Activated T-cell treated with anti-CD3 and anti-CD28 coated beads, Interleukin-2, amount 50 U/mL, for 24 hours (primary cell): ENCODE measurements around the gene OR8D2.
"Not testable (repeated sequence)": the region's sequence is repeated elsewhere in the genome, so short reads cannot be mapped to it uniquely, and the experiment has no call there.

Experiments
- DNase-seq: peaks from one replicate; pipeline ENCODE4 v3.0.0-alpha.2; 2020
- H3K27ac Mint-ChIP-seq: 2 replicates; pipeline ENCODE4 v1.8.0; 2020; ENCODE audit warnings: mild to moderate bottlenecking, mixed read lengths
- H3K27me3 Mint-ChIP-seq: 2 replicates; pipeline ENCODE4 v1.8.0; 2020; ENCODE audit warnings: mixed read lengths
- H3K36me3 Mint-ChIP-seq: 2 replicates; pipeline ENCODE4 v1.8.0; 2020; ENCODE audit warnings: low read depth, mixed read lengths
- H3K4me1 Mint-ChIP-seq: 2 replicates; pipeline ENCODE4 v1.8.0; 2020; ENCODE audit warnings: low read depth, mixed read lengths
- H3K4me3 Mint-ChIP-seq: 2 replicates; pipeline ENCODE4 v1.8.0; 2020; ENCODE audit warnings: mild to moderate bottlenecking, moderate library complexity, mixed read lengths
- H3K9me3 Mint-ChIP-seq: 2 replicates; pipeline ENCODE4 v1.8.0; 2020; ENCODE audit warnings: mixed read lengths

The OR8D2 gene

GRCh38 chr11:124310721-124311120 is 9.3 kb downstream of the OR8D2 start:
- DNase-seq = no peak
- Mint-ChIP-seq H3K36me3 (no peaks in the 10 kb centered on the region), H3K9me3 (no peaks in the 10 kb centered on the region)

GRCh38 chr11:124307093-124307492 is 12.9 kb downstream of the OR8D2 start:
- no peak overlapping the region for H3K4me3 Mint-ChIP-seq
- peaks cover 10% of the 10 kb centered on the region for H3K27me3 Mint-ChIP-seq
- DNase-seq = no peak
- H3K4me1 Mint-ChIP-seq = no peaks in the 10 kb centered on the region
- no peaks in the 10 kb centered on the region for H3K36me3 Mint-ChIP-seq
- H3K27ac Mint-ChIP-seq = no peak overlapping the region
- no peaks in the 10 kb centered on the region for H3K9me3 Mint-ChIP-seq

More at GRCh38 chr11:124310721-124311120, 9.3 kb downstream of the OR8D2 start:
- peaks cover 2% of the 10 kb centered on the region for H3K27me3 Mint-ChIP-seq
- H3K4me3 Mint-ChIP-seq = no peak overlapping the region
- H3K4me1 Mint-ChIP-seq = no peaks in the 10 kb centered on the region
- no peak overlapping the region for H3K27ac Mint-ChIP-seq

- DNase-seq = no peak
- Mint-ChIP-seq H3K36me3 (no peaks in the 10 kb centered on the region), H3K4me3 (no peak overlapping the region), H3K27me3 (peaks cover 10% of the 10 kb centered on the region), H3K27ac (no peak overlapping the region), H3K4me1 (no peaks in the 10 kb centered on the region), H3K9me3 (no peaks in the 10 kb centered on the region)
These were observed 17.5 kb downstream of the OR8D2 start for GRCh38 chr11:124302347-124303125.

GRCh38 chr11:124301548-124301947 is 18.4 kb downstream of the OR8D2 start:
- no peaks in the 10 kb centered on the region for H3K4me1 Mint-ChIP-seq
- no peaks in the 10 kb centered on the region for H3K36me3 Mint-ChIP-seq
- H3K4me3 Mint-ChIP-seq = no peak overlapping the region
- peaks cover 10% of the 10 kb centered on the region for H3K27me3 Mint-ChIP-seq
- no peaks in the 10 kb centered on the region for H3K9me3 Mint-ChIP-seq
- DNase-seq = no peak
- no peak overlapping the region for H3K27ac Mint-ChIP-seq

- peaks cover 7% of the 10 kb centered on the region for H3K27me3 Mint-ChIP-seq
- no peaks in the 10 kb centered on the region for H3K36me3 Mint-ChIP-seq
- no peaks in the 10 kb centered on the region for H3K4me1 Mint-ChIP-seq
- no peaks in the 10 kb centered on the region for H3K9me3 Mint-ChIP-seq
- no peak for DNase-seq
- no peak overlapping the region for H3K27ac Mint-ChIP-seq
- H3K4me3 Mint-ChIP-seq = no peak overlapping the region
These were observed 22.1 kb downstream of the OR8D2 start for GRCh38 chr11:124297921-124298320.

GRCh38 chr11:124296016-124296415 is 24.0 kb downstream of the OR8D2 start:
- no peaks in the 10 kb centered on the region for H3K36me3 Mint-ChIP-seq
- H3K4me1 Mint-ChIP-seq = no peaks in the 10 kb centered on the region
- H3K4me3 Mint-ChIP-seq = no peak overlapping the region
- H3K27ac Mint-ChIP-seq = no peak overlapping the region
- peaks cover 7% of the 10 kb centered on the region for H3K27me3 Mint-ChIP-seq
- DNase-seq = no peak
- no peaks in the 10 kb centered on the region for H3K9me3 Mint-ChIP-seq

GRCh38 chr11:124294687-124295086 is 25.3 kb downstream of the OR8D2 start:
- Mint-ChIP-seq H3K27me3 (peaks cover 11% of the 10 kb centered on the region), H3K4me1 (no peaks in the 10 kb centered on the region), H3K27ac (no peak overlapping the region), H3K9me3 (peaks cover 2% of the 10 kb centered on the region), H3K36me3 (no peaks in the 10 kb centered on the region), H3K4me3 (no peak overlapping the region)
- no peak for DNase-seq

- peaks cover 4% of the 10 kb centered on the region for H3K27me3 Mint-ChIP-seq
- peaks cover 24% of the 10 kb centered on the region for H3K9me3 Mint-ChIP-seq
- H3K36me3 Mint-ChIP-seq = no peaks in the 10 kb centered on the region
- no peak overlapping the region for H3K27ac Mint-ChIP-seq
- H3K4me3 Mint-ChIP-seq = no peak overlapping the region
- no peak for DNase-seq
- H3K4me1 Mint-ChIP-seq = no peaks in the 10 kb centered on the region
These were observed 34.2 kb downstream of the OR8D2 start for GRCh38 chr11:124285610-124286344.

- H3K9me3 Mint-ChIP-seq = peaks cover 16% of the 10 kb centered on the region
- peaks cover 5% of the 10 kb centered on the region for H3K27me3 Mint-ChIP-seq
- H3K27ac Mint-ChIP-seq = no peak overlapping the region
- DNase-seq = no peak
- H3K4me1 Mint-ChIP-seq = peaks cover 7% of the 10 kb centered on the region
- H3K4me3 Mint-ChIP-seq = no peak overlapping the region
- no peaks in the 10 kb centered on the region for H3K36me3 Mint-ChIP-seq
These were observed 41.7 kb downstream of the OR8D2 start for GRCh38 chr11:124278261-124278660.

GRCh38 chr11:124277804-124278203 is 42.2 kb downstream of the OR8D2 start:
- H3K4me3 Mint-ChIP-seq = no peak overlapping the region
- H3K36me3 Mint-ChIP-seq = no peaks in the 10 kb centered on the region
- H3K27me3 Mint-ChIP-seq = peaks cover 5% of the 10 kb centered on the region
- H3K27ac Mint-ChIP-seq = no peak overlapping the region
- H3K4me1 Mint-ChIP-seq = peaks cover 7% of the 10 kb centered on the region
- peaks cover 15% of the 10 kb centered on the region for H3K9me3 Mint-ChIP-seq
- DNase-seq = no peak

GRCh38 chr11:124277207-124277606 is 42.8 kb downstream of the OR8D2 start:
- Mint-ChIP-seq H3K36me3 (no peaks in the 10 kb centered on the region), H3K9me3 (peaks cover 15% of the 10 kb centered on the region), H3K27me3 (peaks cover 5% of the 10 kb centered on the region), H3K4me3 (no peak overlapping the region), H3K27ac (no peak overlapping the region), H3K4me1 (peaks cover 7% of the 10 kb centered on the region)
- DNase-seq = no peak

- Mint-ChIP-seq H3K4me1 (peaks cover 7% of the 10 kb centered on the region), H3K4me3 (no peak overlapping the region), H3K36me3 (no peaks in the 10 kb centered on the region), H3K27me3 (peaks cover 5% of the 10 kb centered on the region), H3K27ac (peak overlapping the region; percentile 63), H3K9me3 (peaks cover 4% of the 10 kb centered on the region)
- DNase-seq = no peak
These were observed 43.9 kb downstream of the OR8D2 start for GRCh38 chr11:124276081-124276480.

GRCh38 chr11:124274000-124274399 is 46.0 kb downstream of the OR8D2 start:
- no peak for DNase-seq
- H3K4me1 Mint-ChIP-seq = peaks cover 7% of the 10 kb centered on the region
- H3K4me3 Mint-ChIP-seq = no peak overlapping the region
- H3K27ac Mint-ChIP-seq = no peak overlapping the region
- no peaks in the 10 kb centered on the region for H3K36me3 Mint-ChIP-seq
- H3K9me3 Mint-ChIP-seq = no peaks in the 10 kb centered on the region
- H3K27me3 Mint-ChIP-seq = peaks cover 5% of the 10 kb centered on the region

- not testable (repeated sequence) for H3K4me3 Mint-ChIP-seq, DNase-seq, H3K27ac Mint-ChIP-seq, H3K4me1 Mint-ChIP-seq, H3K36me3 Mint-ChIP-seq, H3K9me3 Mint-ChIP-seq, H3K27me3 Mint-ChIP-seq
These were observed 49.1 kb downstream of the OR8D2 start for GRCh38 chr11:124270886-124271285.
